ENCODE measurements around the gene TMEM120B. TPM values are rescaled to one million over a fixed set of nuclear protein-coding genes. Genes with fewer than 3 reads are reported as not detected.

TMEM120B gene
- total RNA-seq, 6 donors from 2014 or later, result 8.9 to 23.0 (median 14.2) TPM

DNA sequence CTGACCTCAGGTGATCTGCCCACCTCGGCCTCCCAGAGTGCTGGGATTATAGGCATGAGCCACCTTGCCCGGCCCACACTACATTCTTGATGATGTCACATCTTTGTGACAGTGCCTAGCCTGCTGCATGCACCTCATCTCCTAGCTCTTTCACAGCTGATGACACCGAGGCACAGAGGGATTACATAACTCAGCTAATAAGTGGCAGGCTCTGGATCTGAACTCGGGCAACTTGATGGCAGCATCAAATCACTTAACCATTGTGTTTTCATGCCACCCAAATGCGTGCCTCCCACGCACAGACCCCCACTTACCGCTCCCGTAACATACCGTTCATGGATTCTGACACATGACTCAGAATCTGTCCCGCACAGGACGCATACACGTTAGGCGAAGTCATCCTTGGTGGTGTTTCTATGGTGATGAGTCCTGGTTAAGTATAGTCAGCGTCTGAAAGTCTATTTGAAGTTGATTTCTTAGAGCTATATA is 7.4 kb downstream of the TMEM120B start:
- Histone ChIP-seq H3K27me3 (no peaks in the 10 kb centered on the region), H3K9me3 (no peaks in the 10 kb centered on the region), H3K4me1 (peaks cover 0 to 4% (median 0%) of the 10 kb centered on the region in 4 donors), H3K27ac (no peak overlapping the region), H3K36me3 (peaks cover 0 to 5% (median 0%) of the 10 kb centered on the region in 4 donors), H3K4me3 (no peak overlapping the region)
- no peak for DNase-seq
- WGBS, 2 donors, result 80 to 86% methylated on average over 14 of the region's 14 CpGs
- peak in 1 of 2 donors; percentile 60 for ATAC-seq (ENCODE audit: low FRiP score in 2 of 2)
- TF ChIP-seq, protein P1, sequence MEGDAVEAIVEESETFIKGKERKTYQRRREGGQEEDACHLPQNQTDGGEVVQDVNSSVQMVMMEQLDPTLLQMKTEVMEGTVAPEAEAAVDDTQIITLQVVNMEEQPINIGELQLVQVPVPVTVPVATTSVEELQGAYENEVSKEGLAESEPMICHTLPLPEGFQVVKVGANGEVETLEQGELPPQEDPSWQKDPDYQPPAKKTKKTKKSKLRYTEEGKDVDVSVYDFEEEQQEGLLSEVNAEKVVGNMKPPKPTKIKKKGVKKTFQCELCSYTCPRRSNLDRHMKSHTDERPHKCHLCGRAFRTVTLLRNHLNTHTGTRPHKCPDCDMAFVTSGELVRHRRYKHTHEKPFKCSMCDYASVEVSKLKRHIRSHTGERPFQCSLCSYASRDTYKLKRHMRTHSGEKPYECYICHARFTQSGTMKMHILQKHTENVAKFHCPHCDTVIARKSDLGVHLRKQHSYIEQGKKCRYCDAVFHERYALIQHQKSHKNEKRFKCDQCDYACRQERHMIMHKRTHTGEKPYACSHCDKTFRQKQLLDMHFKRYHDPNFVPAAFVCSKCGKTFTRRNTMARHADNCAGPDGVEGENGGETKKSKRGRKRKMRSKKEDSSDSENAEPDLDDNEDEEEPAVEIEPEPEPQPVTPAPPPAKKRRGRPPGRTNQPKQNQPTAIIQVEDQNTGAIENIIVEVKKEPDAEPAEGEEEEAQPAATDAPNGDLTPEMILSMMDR (IDR thresholded peaks at IDR 0.05), result no peak
- no peak for TF ChIP-seq POLR2AphosphoS5 (IDR thresholded peaks at IDR 0.05)
- TF ChIP-seq POLR2A (IDR thresholded peaks at IDR 0.05), result no peak
- no peak for TF ChIP-seq EP300 (IDR thresholded peaks at IDR 0.05)

DNA sequence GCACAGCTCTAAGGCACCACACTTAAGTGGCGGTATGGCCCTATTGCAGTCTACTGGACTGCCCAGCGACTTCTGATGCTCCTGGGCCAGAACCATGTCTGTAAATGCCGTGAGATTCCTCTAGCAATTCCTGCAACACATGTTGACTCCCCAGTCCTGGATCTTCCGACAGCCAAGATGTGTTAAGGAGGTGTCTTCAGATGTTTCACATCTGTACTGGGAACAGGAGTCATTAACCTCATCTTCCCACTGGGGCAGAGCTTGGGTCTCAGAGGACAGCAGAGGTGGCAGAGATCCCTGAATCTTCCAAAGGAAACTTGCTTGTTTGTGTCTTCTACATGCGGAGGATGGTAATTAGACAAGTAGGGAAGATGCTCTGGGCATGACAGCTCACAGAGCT is 8.2 kb downstream of the TMEM120B start:
- H3K9me3 ChIP-seq, result no peaks in the 10 kb centered on the region
- DNase-seq, result no peak
- H3K4me1 ChIP-seq, result peaks cover 0 to 4% (median 0%) of the 10 kb centered on the region in 4 donors
- 82 to 92% methylated on average over 5 of the region's 5 CpGs for WGBS, 2 donors
- ATAC-seq (ENCODE audit: low FRiP score in 2 of 2), result no peak
- H3K27me3 ChIP-seq, result no peaks in the 10 kb centered on the region
- H3K36me3 ChIP-seq, result peaks cover 0 to 5% (median 0%) of the 10 kb centered on the region in 4 donors
- TF ChIP-seq, protein P1 (IDR thresholded peaks at IDR 0.05), result no peak
- TF ChIP-seq EP300 (IDR thresholded peaks at IDR 0.05) (no peak), POLR2A (IDR thresholded peaks at IDR 0.05) (no peak), POLR2AphosphoS5 (IDR thresholded peaks at IDR 0.05) (no peak)
- no peak overlapping the region for H3K4me3 ChIP-seq
- H3K27ac ChIP-seq, result no peak overlapping the region

DNA sequence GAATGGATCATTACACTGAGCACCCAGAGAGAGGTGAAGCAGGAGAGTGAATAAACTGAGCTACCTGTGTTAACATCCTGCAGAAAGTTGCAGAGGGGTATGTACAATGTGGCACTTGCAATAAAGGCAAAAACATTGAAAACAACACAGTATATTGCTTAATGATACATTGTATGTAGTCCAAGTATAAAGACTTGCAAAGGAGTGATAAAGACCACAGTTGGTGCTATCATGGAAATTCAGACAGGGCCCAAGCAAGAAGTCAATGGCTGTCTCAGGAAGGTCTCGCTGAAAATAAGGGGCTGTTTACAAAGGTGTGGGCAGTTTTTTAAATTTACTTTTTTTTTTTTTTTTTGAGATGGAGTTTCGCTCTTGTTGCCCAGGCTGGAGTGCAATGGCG is 10.0 kb downstream of the TMEM120B start:
- Histone ChIP-seq H3K9me3 (no peaks in the 10 kb centered on the region), H3K27me3 (no peaks in the 10 kb centered on the region), H3K4me3 (no peak overlapping the region), H3K4me1 (peaks cover 0 to 4% (median 0%) of the 10 kb centered on the region in 4 donors), H3K27ac (no peak overlapping the region), H3K36me3 (peaks cover 0 to 5% (median 0%) of the 10 kb centered on the region in 4 donors)
- WGBS, 2 donors, result 97 to 100% methylated on average over 3 of the region's 3 CpGs
- ATAC-seq (ENCODE audit: low FRiP score in 2 of 2), result no peak
- no peak for DNase-seq
- TF ChIP-seq POLR2A (IDR thresholded peaks at IDR 0.05) (no peak), POLR2AphosphoS5 (IDR thresholded peaks at IDR 0.05) (no peak), EP300 (IDR thresholded peaks at IDR 0.05) (no peak)
- TF ChIP-seq, protein P1 (IDR thresholded peaks at IDR 0.05), result no peak

DNA sequence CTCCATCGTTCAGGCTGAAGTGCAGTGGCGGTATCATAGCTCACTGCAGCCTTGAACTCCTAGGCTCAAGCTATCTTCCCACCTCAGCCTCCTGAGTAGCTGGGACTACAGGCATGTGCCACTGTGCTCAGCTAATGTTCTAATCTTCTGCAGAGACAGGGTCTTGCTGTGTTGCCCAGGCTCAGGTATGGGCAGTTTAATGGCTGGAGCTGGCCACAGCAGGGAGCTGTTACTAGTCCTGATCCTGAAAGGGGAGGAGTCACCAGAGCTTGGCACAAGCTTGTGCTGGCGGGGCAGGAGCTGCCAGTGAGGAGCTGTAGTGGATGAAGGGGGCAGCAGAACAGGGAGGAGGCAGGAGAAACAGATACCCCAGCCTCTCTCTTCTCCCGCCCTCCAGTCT is 10.6 kb downstream of the TMEM120B start:
- H3K27me3 ChIP-seq, result no peaks in the 10 kb centered on the region
- no peak overlapping the region for H3K4me3 ChIP-seq
- TF ChIP-seq POLR2A (IDR thresholded peaks at IDR 0.05), result no peak
- no peak for TF ChIP-seq EP300 (IDR thresholded peaks at IDR 0.05)
- TF ChIP-seq POLR2AphosphoS5 (IDR thresholded peaks at IDR 0.05), result no peak
- TF ChIP-seq, protein P1 (IDR thresholded peaks at IDR 0.05), result no peak
- H3K36me3 ChIP-seq, result peaks cover 0 to 5% (median 0%) of the 10 kb centered on the region in 4 donors
- H3K4me1 ChIP-seq, result peaks cover 0 to 4% (median 2%) of the 10 kb centered on the region in 4 donors
- no peak overlapping the region for H3K27ac ChIP-seq
- 84 to 85% methylated on average over 4 of the region's 4 CpGs for WGBS, 2 donors
- no peaks in the 10 kb centered on the region for H3K9me3 ChIP-seq
- no peak for ATAC-seq (ENCODE audit: low FRiP score in 2 of 2)
- no peak for DNase-seq

DNA sequence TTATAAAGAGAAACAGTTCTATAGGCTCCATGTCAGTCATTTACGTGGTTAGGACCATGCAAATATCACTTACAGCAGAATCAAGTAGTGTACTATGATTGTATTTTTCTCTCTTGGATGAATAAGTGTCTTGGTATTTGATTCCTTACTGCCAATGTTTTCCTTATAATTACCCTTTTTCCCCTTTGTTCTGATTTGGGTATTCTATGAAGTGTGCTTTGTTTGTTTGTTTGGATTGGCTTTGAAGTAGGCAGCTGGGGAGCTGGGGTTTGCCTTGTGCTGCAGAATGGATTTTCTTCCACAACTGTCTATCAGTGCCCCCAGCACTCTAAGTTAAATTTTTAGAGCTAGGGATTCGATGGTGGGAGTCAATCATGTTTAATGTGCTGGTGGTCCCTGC is 12.4 kb downstream of the TMEM120B start:
- H3K9me3 ChIP-seq, result no peaks in the 10 kb centered on the region
- TF ChIP-seq, protein P1 (IDR thresholded peaks at IDR 0.05), result no peak
- TF ChIP-seq POLR2AphosphoS5 (IDR thresholded peaks at IDR 0.05) (no peak), POLR2A (IDR thresholded peaks at IDR 0.05) (no peak), EP300 (IDR thresholded peaks at IDR 0.05) (no peak)
- no peak for ATAC-seq (ENCODE audit: low FRiP score in 2 of 2)
- WGBS, 2 donors, result 85 to 100% methylated on average over 2 of the region's 2 CpGs
- H3K4me3 ChIP-seq, result no peak overlapping the region
- DNase-seq, result no peak
- no peaks in the 10 kb centered on the region for H3K27me3 ChIP-seq
- H3K27ac ChIP-seq, result no peak overlapping the region
- H3K4me1 ChIP-seq, result peaks cover 0 to 8% (median 2%) of the 10 kb centered on the region in 4 donors
- peaks cover 0 to 5% (median 0%) of the 10 kb centered on the region in 4 donors for H3K36me3 ChIP-seq

All from upper lobe of left lung (tissue), 6 donors.